Amniotic stem cell (primary cell): Measurements from ENCODE around the gene PHLDB3.
A peak's percentile ranks its signal among the peaks of the same experiment; 100 is the strongest.
"Not testable (repeated sequence)": the region's sequence is repeated elsewhere in the genome, so short reads cannot be mapped to it uniquely, and the experiment has no call there.

Experiments used
- DNase-seq: peaks from one replicate; lab custom pipeline; 2025; lab: John Stamatoyannopoulos, UW

The PHLDB3 gene

GRCh38 chr19:43527860-43528622 lies 23.5 kb upstream of the PHLDB3 start:
- no peak for DNase-seq

GRCh38 chr19:43526884-43527859 lies 22.6 kb upstream of the PHLDB3 start, which contains the start of gene ETHE1:
Gene ETHE1 (minus strand): TSS chr19:43527201. CDS start chr19:43527177, 24 bp downstream.
- no peak for DNase-seq

GRCh38 chr19:43525836-43526771 lies 21.6 kb upstream of the PHLDB3 start:
- DNase-seq = no peak

DNA sequence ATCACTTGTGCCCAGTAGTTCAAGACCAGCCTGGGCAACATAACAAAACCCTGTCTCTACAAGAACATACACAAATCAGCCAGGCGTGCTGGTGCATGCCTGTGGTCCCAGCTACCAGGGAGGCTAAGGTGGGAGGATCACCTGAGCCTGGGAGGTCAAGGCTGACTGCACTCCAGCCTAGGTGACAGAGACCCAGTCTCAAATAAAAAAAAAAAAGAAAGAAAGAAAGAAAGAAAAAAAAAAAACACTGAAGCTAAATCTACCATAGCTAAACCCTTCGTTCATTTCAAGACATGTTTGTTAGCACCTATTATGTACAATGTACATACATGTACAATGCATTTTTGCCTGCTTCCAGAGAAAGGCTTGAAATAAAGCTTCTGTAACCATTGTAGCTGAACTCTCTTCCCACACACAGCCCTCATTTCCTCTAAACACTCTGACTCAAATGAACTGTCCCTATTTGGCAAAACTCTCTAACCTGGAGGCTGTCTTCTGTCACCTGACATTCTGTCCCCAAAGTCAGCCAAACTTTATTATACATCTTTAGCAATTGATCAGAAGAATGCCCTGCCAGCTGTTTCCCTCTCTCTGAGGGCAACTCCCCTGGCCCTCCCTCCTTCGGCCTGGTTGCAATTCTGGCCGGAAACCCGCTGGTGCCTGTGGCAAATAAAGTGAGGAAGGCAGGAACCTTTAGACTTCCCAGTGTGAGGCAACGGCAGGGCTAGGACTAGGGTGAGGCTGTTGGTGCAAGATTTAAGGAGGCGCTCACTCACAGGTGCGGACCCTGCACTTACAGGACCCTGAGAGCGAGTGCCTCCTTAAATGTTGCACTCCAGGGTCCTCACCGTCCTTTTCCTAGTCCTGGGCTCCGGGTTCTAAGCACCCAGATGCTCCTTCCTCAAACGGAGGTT lies 20.6 kb upstream of the PHLDB3 start:
- no peak for DNase-seq

GRCh38 chr19:43523696-43524095 lies 19.1 kb upstream of the PHLDB3 start:
- not testable (repeated sequence) for DNase-seq

GRCh38 chr19:43522929-43523328 lies 18.4 kb upstream of the PHLDB3 start:
- DNase-seq = no peak

DNA sequence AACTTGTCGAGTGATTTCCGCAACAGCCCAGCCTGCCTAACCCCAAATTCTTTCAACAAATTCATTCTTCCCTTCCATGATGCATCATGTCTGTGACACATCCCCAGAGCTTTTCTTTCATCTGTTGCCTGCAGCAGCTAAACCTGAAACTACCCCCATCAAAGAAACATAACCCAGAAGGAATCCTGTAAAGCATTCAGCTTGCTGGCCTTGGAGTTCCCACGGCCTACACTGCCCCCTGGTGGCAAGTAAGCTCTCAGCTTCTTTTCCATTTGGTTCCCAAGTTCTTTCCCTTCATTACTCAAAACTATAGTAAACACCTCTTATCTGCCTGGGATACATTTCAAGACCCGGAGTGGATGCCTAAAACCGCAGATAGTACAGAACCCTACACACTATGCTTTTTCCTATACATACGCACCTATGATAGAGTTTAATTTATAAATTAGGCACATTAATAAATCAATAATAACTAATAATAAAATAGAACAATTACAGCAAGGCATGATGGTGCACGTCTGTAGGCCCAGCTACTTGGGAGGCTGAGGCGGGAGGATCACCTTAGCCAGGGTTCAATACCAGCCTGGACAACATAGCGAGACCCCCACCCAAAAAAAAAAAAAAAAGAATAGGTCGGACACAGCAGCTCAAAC lies 15.0 kb upstream of the PHLDB3 start:
- DNase-seq = peak; percentile 84

GRCh38 chr19:43518051-43518450 lies 13.5 kb upstream of the PHLDB3 start:
- no peak for DNase-seq

DNA sequence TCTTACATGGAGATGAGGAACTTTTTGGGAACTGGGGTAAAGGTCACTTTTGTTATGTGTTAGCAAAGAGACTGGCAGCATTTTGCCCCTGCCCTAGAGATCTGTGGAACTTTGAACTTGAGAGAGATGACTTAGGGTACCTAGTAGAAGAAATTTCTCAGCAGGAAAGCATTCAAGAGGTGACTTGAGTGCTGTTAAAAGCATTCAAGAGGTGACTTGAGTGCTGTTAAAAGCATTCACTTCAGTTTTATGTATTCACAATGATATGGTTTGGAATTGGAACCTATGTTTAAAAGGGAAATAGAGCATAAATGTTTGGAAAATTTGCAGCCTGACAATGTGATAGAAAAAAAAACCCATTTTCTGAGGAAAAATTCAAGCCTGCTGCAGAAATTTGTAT lies 7.9 kb upstream of the PHLDB3 start:
- DNase-seq = not testable (repeated sequence)

DNA sequence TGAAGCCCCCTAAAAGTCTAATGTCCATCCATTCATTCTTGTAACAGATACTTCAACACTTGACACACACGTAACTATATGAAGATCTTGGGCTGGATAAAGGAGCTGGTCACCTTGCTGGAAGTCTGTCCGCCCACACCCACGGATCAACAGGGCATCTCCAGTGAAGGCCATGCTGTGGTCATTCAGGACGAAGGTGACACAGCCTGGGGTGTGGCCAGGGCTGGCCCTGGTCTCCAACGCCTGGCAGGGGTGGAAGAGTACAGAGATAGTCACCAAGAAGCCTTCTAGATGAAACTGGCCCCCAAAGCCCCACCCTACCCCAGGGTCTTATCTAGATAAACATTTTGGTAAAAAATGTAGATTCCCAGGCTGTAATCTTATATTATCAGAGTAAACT lies 6.8 kb upstream of the PHLDB3 start:
- no peak for DNase-seq

- DNase-seq = no peak
These were observed 6.2 kb upstream of the PHLDB3 start for GRCh38 chr19:43510713-43511112.

DNA sequence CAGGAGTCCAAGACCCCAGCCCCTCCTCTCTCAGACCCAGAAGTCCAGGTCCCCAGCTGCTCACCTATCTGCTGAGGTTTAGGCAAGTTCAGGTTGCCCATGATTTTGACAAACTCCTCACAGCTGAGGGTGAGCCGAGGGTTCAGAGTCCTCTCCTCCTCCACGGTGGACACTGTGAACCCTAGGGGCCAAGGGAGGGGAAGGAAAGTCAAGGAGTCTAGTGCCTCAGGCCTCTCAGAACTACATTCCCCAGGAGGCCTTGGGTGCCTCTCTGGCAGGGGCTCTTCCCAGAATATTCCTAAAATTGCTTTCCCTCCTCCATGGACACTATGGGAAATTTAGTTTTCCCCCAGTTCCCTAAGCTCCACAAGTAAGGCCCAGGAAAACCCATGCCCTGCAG lies 3.3 kb upstream of the PHLDB3 start:
- no peak for DNase-seq

- DNase-seq = no peak
These were observed 2.1 kb upstream of the PHLDB3 start for GRCh38 chr19:43506629-43507028.

- DNase-seq = no peak
These were observed 1.4 kb upstream of the PHLDB3 start for GRCh38 chr19:43505941-43506340.

DNA sequence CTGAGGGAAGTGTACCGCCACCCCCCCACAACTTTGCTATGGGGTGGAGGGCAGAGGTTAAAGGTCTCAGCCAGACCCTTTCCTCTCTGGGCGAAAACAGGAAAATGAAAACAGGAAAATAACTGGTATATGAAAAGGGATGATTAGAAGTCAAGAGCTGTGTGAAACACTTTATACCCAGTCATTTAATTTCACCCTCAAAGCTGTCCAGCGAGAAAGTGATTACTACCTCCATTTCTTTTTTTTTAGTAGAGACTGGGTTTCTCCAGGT lies 575 bp upstream of the PHLDB3 start:
- no peak for DNase-seq

- peak; percentile 92 for DNase-seq
These were observed 783 bp downstream of the PHLDB3 start for GRCh38 chr19:43503501-43504425.

GRCh38 chr19:43502419-43502976 lies 2.0 kb downstream of the PHLDB3 start:
- DNase-seq = no peak

GRCh38 chr19:43501661-43502418 lies 2.7 kb downstream of the PHLDB3 start:
- no peak for DNase-seq
